Liver (tissue), 9 donors: Measurements from ENCODE around the gene PTCRA. TPM values are rescaled to one million over a fixed set of nuclear protein-coding genes. Genes with fewer than 3 reads are reported as not detected.

Source experiments
- DNase-seq: peaks from one replicate; pipeline ENCODE4 v3.0.0-alpha.2; 2017; ENCODE audit warnings: low spot score
- H3K27ac ChIP-seq, 2 donors: one replicate each; pipeline ENCODE4 v1.7.0; 2013; ENCODE audit warnings: inconsistent platforms in 2 of 2, low read length in 2 of 2, control low read depth in 1 of 2, low read depth in 1 of 2, mild to moderate bottlenecking in 1 of 2
- H3K27me3 ChIP-seq, 4 donors: one replicate each; pipeline versions ENCODE4 v1.6.1 to v1.7.0; 2013; ENCODE audit warnings: low read length in 3 of 4, inconsistent platforms in 1 of 4, mild to moderate bottlenecking in 1 of 4, moderate library complexity in 1 of 4; ENCODE audit not compliant: control insufficient read depth in 4 of 4, insufficient read depth in 4 of 4
- H3K36me3 ChIP-seq, 4 donors: one replicate each; pipeline versions ENCODE4 v1.6.1 to v1.7.0; 2013; ENCODE audit warnings: low read length in 3 of 4, mild to moderate bottlenecking in 3 of 4, low read depth in 1 of 4, moderate library complexity in 1 of 4; ENCODE audit not compliant: control insufficient read depth in 4 of 4, insufficient read depth in 3 of 4
- H3K4me1 ChIP-seq, 4 donors: one replicate each; pipeline versions ENCODE4 v1.6.1 to v1.7.0; 2013; ENCODE audit warnings: low read length in 3 of 4, mild to moderate bottlenecking in 3 of 4, moderate library complexity in 1 of 4; ENCODE audit not compliant: control insufficient read depth in 4 of 4, insufficient read depth in 4 of 4
- H3K4me3 ChIP-seq, 3 donors: one replicate each; pipeline versions ENCODE4 v1.6.1 to v1.7.0; 2013; ENCODE audit warnings: low read length in 3 of 3, control low read depth in 1 of 3, low read depth in 1 of 3, mild to moderate bottlenecking in 1 of 3
- H3K9ac ChIP-seq, 2 donors: one replicate each; pipeline ENCODE4 v1.7.0; 2013; ENCODE audit warnings: low read length in 2 of 2, mild to moderate bottlenecking in 2 of 2, moderate library complexity in 2 of 2, control low read depth in 1 of 2, low read depth in 1 of 2
- H3K9me3 ChIP-seq, 4 donors: one replicate each; pipeline versions ENCODE4 v1.6.1 to v1.7.0; 2013; ENCODE audit warnings: low read length in 3 of 4; ENCODE audit not compliant: control insufficient read depth in 4 of 4
- ATF3 ChIP-seq: IDR thresholded peaks from 2 replicates; pipeline ENCODE4 v1.6.1; 2016; ENCODE audit warnings: antibody characterized with exemption
- EGR1 ChIP-seq, 2 donors: IDR thresholded peaks; 2 replicates each; pipeline ENCODE4 v1.6.1; 2016 to 2018; ENCODE audit warnings: antibody characterized with exemption in 2 of 2, low read depth in 2 of 2
- FOXA1 ChIP-seq: IDR thresholded peaks from 2 replicates; pipeline ENCODE4 v1.6.1; 2016; ENCODE audit warnings: antibody characterized with exemption
- FOXA2 ChIP-seq: IDR thresholded peaks from 2 replicates; pipeline ENCODE4 v1.6.1; 2016; ENCODE audit warnings: antibody characterized with exemption
- GABPA ChIP-seq, 2 donors: IDR thresholded peaks in 1 of 2; conservative IDR thresholded peaks in 1 of 2; 2 replicates each; pipeline ENCODE4 v1.6.1; 2016; ENCODE audit warnings: antibody characterized with exemption in 2 of 2, mild to moderate bottlenecking in 1 of 2, moderate library complexity in 1 of 2
- HNF4A ChIP-seq, 2 donors: conservative IDR thresholded peaks; 2 replicates each; pipeline ENCODE4 v1.6.1; 2016; ENCODE audit warnings: antibody characterized with exemption in 2 of 2, mild to moderate bottlenecking in 2 of 2
- HNF4G ChIP-seq: IDR thresholded peaks from 2 replicates; pipeline ENCODE4 v1.6.1; 2016; ENCODE audit warnings: antibody characterized with exemption
- JUND ChIP-seq, 2 donors: IDR thresholded peaks; 2 replicates each; pipeline ENCODE4 v1.6.1; 2016; ENCODE audit warnings: antibody characterized with exemption in 2 of 2
- MAX ChIP-seq: IDR thresholded peaks from 2 replicates; pipeline ENCODE4 v1.6.1; 2016; ENCODE audit warnings: antibody characterized with exemption
- NR2F2 ChIP-seq: IDR thresholded peaks from 2 replicates; pipeline ENCODE4 v1.6.1; 2016; ENCODE audit warnings: antibody characterized with exemption
- RAD21 ChIP-seq, 2 donors: IDR thresholded peaks; 2 replicates each; pipeline ENCODE4 v1.6.1; 2016; ENCODE audit warnings: antibody characterized with exemption in 2 of 2, mild to moderate bottlenecking in 2 of 2
- RXRA ChIP-seq, 2 donors: IDR thresholded peaks; 2 replicates each; pipeline ENCODE4 v1.6.1; 2017 to 2018; ENCODE audit warnings: antibody characterized with exemption in 2 of 2, mild to moderate bottlenecking in 1 of 2
- SP1 ChIP-seq: IDR thresholded peaks from 2 replicates; pipeline ENCODE4 v1.6.1; 2018; ENCODE audit warnings: antibody characterized with exemption, mild to moderate bottlenecking
- TAF1 ChIP-seq: conservative IDR thresholded peaks from 2 replicates; pipeline ENCODE4 v1.6.1; 2016; ENCODE audit warnings: antibody characterized with exemption, mild to moderate bottlenecking
- YY1 ChIP-seq: IDR thresholded peaks from 2 replicates; pipeline ENCODE4 v1.6.1; 2016; ENCODE audit warnings: antibody characterized with exemption, mild to moderate bottlenecking
- ZBTB33 ChIP-seq: IDR thresholded peaks from 2 replicates; pipeline ENCODE4 v1.6.1; 2016; ENCODE audit warnings: antibody characterized with exemption
- WGBS: extraction: QIAGEN DNeasy Blood & Tissue Kit; methylation state at CpG from one replicate; pipeline ENCODE4 v1.1.7; 2013; 5-methylcytosine and 5-hydroxymethylcytosine counted together
- polyA plus RNA-seq, 2 donors: library from polyadenylated mRNA; stranded (reverse) in 1 of 2; unstranded in 1 of 2; fragments of 200-250 nt in 1 of 2; fragments of >200 nt in 1 of 2; fragmentation: Nextera tagmentation in 1 of 2; extraction: Ambion mirVana in 1 of 2; gene quantifications; one replicate each; pipeline versions ENCODE4 v1.2.1 to v1.2.3, GENCODE V29; 2013 to 2015
- total RNA-seq, 2 donors: library from RNA; depleted of rRNA; stranded (reverse); fragments of >200 nt; gene quantifications; one replicate each; pipeline ENCODE4 v1.2.3, GENCODE V29; 2014
- TF ChIP-seq, protein P1 (sequence below): IDR thresholded peaks from 2 replicates; pipeline ENCODE4 v1.6.1; 2016; ENCODE audit warnings: antibody characterized with exemption, mild to moderate bottlenecking
- TF ChIP-seq, protein P2 (sequence below): fragments of 150-350 bp; IDR thresholded peaks from 2 replicates; pipeline ENCODE4 v1.5.1; 2017; ENCODE audit warnings: improper control_type of control experiment, low read depth, low read length; ENCODE audit not compliant: missing input control
- donor health status: healthy.
- donor health status: healthy.
- donor health status: healthy.
- donor health status: healthy.
- donor health status: healthy.

Gene PTCRA
- total and polyA plus RNA-seq, 4 donors: 0.63 to 1.1 TPM; not detected in 2

DNA sequence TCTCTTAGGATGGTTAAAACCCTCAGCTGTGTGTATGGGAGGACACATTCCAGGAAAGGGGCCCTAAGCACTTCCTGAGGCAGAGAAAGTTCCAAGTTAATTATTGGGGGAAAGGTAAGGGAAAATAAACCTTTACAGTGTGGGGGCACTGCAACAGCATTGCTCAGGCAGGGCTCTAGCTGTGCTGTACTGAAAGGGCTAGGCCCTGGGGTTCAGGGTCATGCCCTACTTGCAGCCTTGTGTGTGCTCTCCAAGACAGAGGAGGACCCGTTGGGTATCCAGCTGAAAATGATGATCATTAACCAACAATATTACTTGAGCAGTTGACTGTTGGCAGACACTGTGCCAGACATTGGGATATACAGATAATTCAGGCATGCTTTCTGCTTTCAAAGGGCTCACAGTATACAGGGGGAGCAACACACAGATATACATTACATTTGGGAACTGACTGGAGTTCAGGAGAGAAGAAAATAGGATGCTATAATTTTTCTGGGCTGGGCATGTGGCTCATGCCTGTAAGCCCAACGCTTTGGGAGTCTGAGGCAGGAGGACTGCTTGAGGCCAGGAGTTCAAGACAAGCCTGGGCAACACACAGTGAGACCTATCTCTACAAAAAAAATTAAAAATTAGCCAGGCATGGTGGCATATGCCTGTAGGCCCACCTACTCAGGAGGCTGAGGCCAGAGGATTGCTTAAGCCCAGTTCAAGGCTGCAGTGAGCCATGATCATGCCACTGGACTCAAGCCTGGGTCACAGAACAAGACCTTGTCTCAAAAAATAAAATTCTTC is 45.5 kb upstream of the PTCRA start:
- no peaks in the 10 kb centered on the region for H3K4me1 ChIP-seq
- no peak for TF ChIP-seq HNF4A (conservative IDR thresholded peaks at IDR 0.05)
- TF ChIP-seq SP1: no peak
- no peak for TF ChIP-seq ATF3
- TF ChIP-seq, protein P1, sequence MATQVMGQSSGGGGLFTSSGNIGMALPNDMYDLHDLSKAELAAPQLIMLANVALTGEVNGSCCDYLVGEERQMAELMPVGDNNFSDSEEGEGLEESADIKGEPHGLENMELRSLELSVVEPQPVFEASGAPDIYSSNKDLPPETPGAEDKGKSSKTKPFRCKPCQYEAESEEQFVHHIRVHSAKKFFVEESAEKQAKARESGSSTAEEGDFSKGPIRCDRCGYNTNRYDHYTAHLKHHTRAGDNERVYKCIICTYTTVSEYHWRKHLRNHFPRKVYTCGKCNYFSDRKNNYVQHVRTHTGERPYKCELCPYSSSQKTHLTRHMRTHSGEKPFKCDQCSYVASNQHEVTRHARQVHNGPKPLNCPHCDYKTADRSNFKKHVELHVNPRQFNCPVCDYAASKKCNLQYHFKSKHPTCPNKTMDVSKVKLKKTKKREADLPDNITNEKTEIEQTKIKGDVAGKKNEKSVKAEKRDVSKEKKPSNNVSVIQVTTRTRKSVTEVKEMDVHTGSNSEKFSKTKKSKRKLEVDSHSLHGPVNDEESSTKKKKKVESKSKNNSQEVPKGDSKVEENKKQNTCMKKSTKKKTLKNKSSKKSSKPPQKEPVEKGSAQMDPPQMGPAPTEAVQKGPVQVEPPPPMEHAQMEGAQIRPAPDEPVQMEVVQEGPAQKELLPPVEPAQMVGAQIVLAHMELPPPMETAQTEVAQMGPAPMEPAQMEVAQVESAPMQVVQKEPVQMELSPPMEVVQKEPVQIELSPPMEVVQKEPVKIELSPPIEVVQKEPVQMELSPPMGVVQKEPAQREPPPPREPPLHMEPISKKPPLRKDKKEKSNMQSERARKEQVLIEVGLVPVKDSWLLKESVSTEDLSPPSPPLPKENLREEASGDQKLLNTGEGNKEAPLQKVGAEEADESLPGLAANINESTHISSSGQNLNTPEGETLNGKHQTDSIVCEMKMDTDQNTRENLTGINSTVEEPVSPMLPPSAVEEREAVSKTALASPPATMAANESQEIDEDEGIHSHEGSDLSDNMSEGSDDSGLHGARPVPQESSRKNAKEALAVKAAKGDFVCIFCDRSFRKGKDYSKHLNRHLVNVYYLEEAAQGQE: no peak
- no peak for TF ChIP-seq RXRA (IDR thresholded peaks at IDR 0.05)
- no peak overlapping the region for H3K27ac ChIP-seq
- 68% methylated on average over 2 of the region's 2 CpGs for WGBS
- no peak overlapping the region for H3K4me3 ChIP-seq
- H3K36me3 ChIP-seq: peaks cover 0 to 28% (median 11%) of the 10 kb centered on the region in 4 donors
- no peaks in the 10 kb centered on the region for H3K27me3 ChIP-seq
- DNase-seq: no peak
- no peak overlapping the region for H3K9ac ChIP-seq
- no peaks in the 10 kb centered on the region for H3K9me3 ChIP-seq

DNA sequence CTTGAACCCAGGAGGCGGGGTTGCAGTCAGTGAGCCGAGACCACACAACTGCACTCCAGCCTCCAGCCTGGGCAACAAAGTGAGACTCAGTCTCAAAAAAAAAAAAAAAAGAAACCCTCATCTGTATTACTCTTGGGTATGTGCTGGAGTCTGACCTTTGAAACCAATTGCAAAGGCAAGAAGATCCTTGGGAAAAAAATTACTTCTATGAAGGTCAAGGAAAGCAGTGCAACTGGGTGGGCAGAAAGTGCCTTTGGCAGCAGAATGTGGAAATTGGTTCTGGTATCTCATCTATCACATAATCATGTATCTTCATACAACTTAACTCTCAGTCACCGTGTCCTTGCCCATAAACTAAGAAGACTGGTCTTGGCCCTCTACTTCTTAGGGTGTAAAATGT is 44.1 kb upstream of the PTCRA start:
- 96% methylated on average over 3 of the region's 3 CpGs for WGBS
- Histone ChIP-seq H3K27me3 (no peaks in the 10 kb centered on the region), H3K4me3 (no peak overlapping the region)

More for the DNA sequence above, 44.1 kb upstream of the PTCRA start:
- peaks cover 0 to 17% (median 4%) of the 10 kb centered on the region in 4 donors for H3K36me3 ChIP-seq
- TF ChIP-seq YY1 (no peak), NR2F2 (no peak), FOXA1 (no peak), MAX (no peak), JUND (IDR thresholded peaks at IDR 0.05) (no peak), HNF4G (no peak), ZBTB33 (no peak), HNF4A (conservative IDR thresholded peaks at IDR 0.05) (no peak), TAF1 (no peak), EGR1 (IDR thresholded peaks at IDR 0.05; ENCODE audit: low read depth in 2 of 2) (no peak), FOXA2 (no peak), GABPA (IDR thresholded peaks at IDR 0.05 in 1 of 2, conservative IDR thresholded peaks at IDR 0.05 in 1 of 2) (no peak), ATF3 (no peak), RAD21 (IDR thresholded peaks at IDR 0.05) (no peak)
- TF ChIP-seq, protein P1: no peak
- TF ChIP-seq, protein P2, sequence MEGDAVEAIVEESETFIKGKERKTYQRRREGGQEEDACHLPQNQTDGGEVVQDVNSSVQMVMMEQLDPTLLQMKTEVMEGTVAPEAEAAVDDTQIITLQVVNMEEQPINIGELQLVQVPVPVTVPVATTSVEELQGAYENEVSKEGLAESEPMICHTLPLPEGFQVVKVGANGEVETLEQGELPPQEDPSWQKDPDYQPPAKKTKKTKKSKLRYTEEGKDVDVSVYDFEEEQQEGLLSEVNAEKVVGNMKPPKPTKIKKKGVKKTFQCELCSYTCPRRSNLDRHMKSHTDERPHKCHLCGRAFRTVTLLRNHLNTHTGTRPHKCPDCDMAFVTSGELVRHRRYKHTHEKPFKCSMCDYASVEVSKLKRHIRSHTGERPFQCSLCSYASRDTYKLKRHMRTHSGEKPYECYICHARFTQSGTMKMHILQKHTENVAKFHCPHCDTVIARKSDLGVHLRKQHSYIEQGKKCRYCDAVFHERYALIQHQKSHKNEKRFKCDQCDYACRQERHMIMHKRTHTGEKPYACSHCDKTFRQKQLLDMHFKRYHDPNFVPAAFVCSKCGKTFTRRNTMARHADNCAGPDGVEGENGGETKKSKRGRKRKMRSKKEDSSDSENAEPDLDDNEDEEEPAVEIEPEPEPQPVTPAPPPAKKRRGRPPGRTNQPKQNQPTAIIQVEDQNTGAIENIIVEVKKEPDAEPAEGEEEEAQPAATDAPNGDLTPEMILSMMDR: no peak
- H3K4me1 ChIP-seq: no peaks in the 10 kb centered on the region
- DNase-seq: no peak
- H3K9me3 ChIP-seq: no peaks in the 10 kb centered on the region
- no peak overlapping the region for H3K9ac ChIP-seq
- no peak overlapping the region for H3K27ac ChIP-seq
